WI38 (cell line): Measurements from ENCODE around the gene MACO1.

ENCODE experiments used
- H3K4me3 ChIP-seq: 2 replicates; pipeline ENCODE4 v1.5.1; 2011; ENCODE audit warnings: low read depth, mild to moderate bottlenecking, control low read depth, low read length
- CTCF ChIP-seq: IDR thresholded peaks from 2 replicates; pipeline ENCODE4 v1.5.1; 2012; ENCODE audit warnings: low read depth, mild to moderate bottlenecking, control low read depth, low read length

Gene MACO1

GRCh38 chr1:25478633-25479032, 47.9 kb downstream of the MACO1 start:
- no peak overlapping the region for H3K4me3 ChIP-seq
- no peak for TF ChIP-seq CTCF

- no peak overlapping the region for H3K4me3 ChIP-seq
- no peak for TF ChIP-seq CTCF
Measured at GRCh38 chr1:25481625-25482024, 50.9 kb downstream of the MACO1 start.

DNA sequence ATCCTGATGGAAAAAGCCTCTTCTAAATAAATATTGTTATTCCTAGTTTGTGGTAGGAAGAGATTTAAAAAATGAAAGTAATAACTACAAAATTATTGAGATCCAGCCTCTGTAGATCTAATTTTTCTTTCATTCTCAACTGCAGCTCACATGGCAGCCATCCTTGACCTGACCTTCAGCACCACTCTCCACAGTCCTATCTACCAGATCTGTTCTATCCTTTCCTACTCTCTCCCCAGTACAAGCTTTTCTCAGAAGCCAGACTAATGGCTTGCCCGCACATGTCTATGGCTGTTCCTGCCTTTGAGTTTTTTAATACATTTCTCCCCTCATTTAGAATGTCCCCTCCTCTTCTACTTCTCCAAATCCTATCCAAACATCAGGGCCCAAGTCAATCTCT, 51.5 kb downstream of the MACO1 start:
- H3K4me3 ChIP-seq: no peak overlapping the region
- no peak for TF ChIP-seq CTCF

- no peak for TF ChIP-seq CTCF
- H3K4me3 ChIP-seq: no peak overlapping the region
Measured at GRCh38 chr1:25484096-25484495, 53.4 kb downstream of the MACO1 start.

- TF ChIP-seq CTCF: no peak
- H3K4me3 ChIP-seq: no peak overlapping the region
Measured at GRCh38 chr1:25484533-25484932, 53.8 kb downstream of the MACO1 start.

GRCh38 chr1:25485536-25486411, 55.1 kb downstream of the MACO1 start:
- no peak for TF ChIP-seq CTCF
- H3K4me3 ChIP-seq: no peak overlapping the region

- TF ChIP-seq CTCF: peak; percentile 52
Measured at GRCh38 chr1:25486602-25487001, 55.9 kb downstream of the MACO1 start.

More at GRCh38 chr1:25486602-25487001, 55.9 kb downstream of the MACO1 start:
- H3K4me3 ChIP-seq: no peak overlapping the region
